H1 (cell line): ENCODE results near the gene HSPA4L. TPM values are rescaled to one million over a fixed set of nuclear protein-coding genes. Genes with fewer than 3 reads are reported as not detected.

Source experiments
- CTCF ChIA-PET: fragments of 300-600 bp; sonication (Branson Sonifier 250); formaldehyde crosslinking; loops from one replicate; lab custom pipeline; 2021; ENCODE audit not compliant: partially characterized antibody; lab: Charles Lee
- POLR2A ChIA-PET: fragments of 300-600 bp; sonication (Branson Sonifier 250); formaldehyde crosslinking; loops from one replicate; lab custom pipeline; 2021; ENCODE audit warnings: inconsistent platforms; ENCODE audit not compliant: partially characterized antibody; lab: Charles Lee
- DNase-seq, 2 experiments: peaks; one replicate each; pipeline versions ENCODE4 v3.0.0 to v3.0.0-alpha.2; 2010 to 2022; ENCODE audit warnings: low spot score in 2 of 2, low read depth in 1 of 2, mixed read lengths in 1 of 2
- FAIRE-seq: peaks from 2 replicates; lab custom pipeline; 2011; peaks lifted over from hg19 to GRCh38; lab: Jason Lieb, UNC
- H2AFZ ChIP-seq: 2 replicates; pipeline ENCODE4 v1.8.1; 2012; ENCODE audit warnings: low read length, inconsistent platforms
- H2AK5ac ChIP-seq: 2 replicates; pipeline ENCODE4 v1.6.1; 2013; ENCODE audit warnings: low read depth, low read length
- H2BK120ac ChIP-seq: replicated peaks from 2 replicates; pipeline ENCODE3; 2013; ENCODE audit warnings: low read depth, low read length, inconsistent platforms
- H2BK12ac ChIP-seq: 2 replicates; pipeline ENCODE4 v1.6.1; 2013; ENCODE audit warnings: low read depth, low read length
- H2BK15ac ChIP-seq: 2 replicates; pipeline ENCODE4 v1.6.1; 2013; ENCODE audit warnings: low read length
- H2BK20ac ChIP-seq: 2 replicates; pipeline ENCODE4 v1.6.1; 2013; ENCODE audit warnings: low read length
- H2BK5ac ChIP-seq: 2 replicates; pipeline ENCODE4 v1.6.1; 2013; ENCODE audit warnings: low read depth, low read length
- H3K14ac ChIP-seq: 2 replicates; pipeline ENCODE4 v1.6.1; 2013; ENCODE audit warnings: inconsistent platforms; ENCODE audit not compliant: insufficient read length
- H3K18ac ChIP-seq: 2 replicates; pipeline ENCODE4 v1.6.1; 2013; ENCODE audit warnings: low read length; ENCODE audit errors: extremely low read depth
- H3K23ac ChIP-seq: 2 replicates; pipeline ENCODE4 v1.6.1; 2013; ENCODE audit warnings: inconsistent platforms; ENCODE audit not compliant: insufficient read length
- H3K23me2 ChIP-seq: 2 replicates; pipeline ENCODE4 v1.6.1; 2013; ENCODE audit warnings: low read depth, low read length
- H3K27ac ChIP-seq: 2 replicates; pipeline ENCODE4 v1.6.1; 2011; ENCODE audit warnings: low read depth, low read length, inconsistent platforms
- H3K27me3 ChIP-seq, 4 experiments: replicated peaks in 1 of 4; 1 replicate in 1 of 4; 2 replicates in 3 of 4; pipeline versions ENCODE4 v1.6.1 to v1.8.1; 2011 to 2013; ENCODE audit warnings: low read length in 3 of 4, mild to moderate bottlenecking in 3 of 4, inconsistent platforms in 2 of 4, mixed read lengths in 2 of 4, moderate library complexity in 1 of 4; ENCODE audit not compliant: control insufficient read depth in 3 of 4, insufficient read depth in 3 of 4; ENCODE audit errors: extremely low read depth in 1 of 4
- H3K36me3 ChIP-seq, 4 experiments: 2 replicates each; pipeline versions ENCODE4 v1.6.1 to v1.8.1; 2011 to 2013; ENCODE audit warnings: mild to moderate bottlenecking in 4 of 4, low read length in 3 of 4, moderate library complexity in 2 of 4, control low read depth in 1 of 4, inconsistent platforms in 1 of 4; ENCODE audit not compliant: insufficient read depth in 4 of 4, control insufficient read depth in 2 of 4
- H3K4ac ChIP-seq: replicated peaks from 2 replicates; pipeline ENCODE3; 2013; ENCODE audit warnings: low read length, low read depth, mixed read lengths, inconsistent platforms; ENCODE audit not compliant: insufficient read length
- H3K4me1 ChIP-seq, 4 experiments: replicated peaks in 1 of 4; 1 replicate in 1 of 4; 2 replicates in 3 of 4; pipeline versions ENCODE4 v1.6.1 to v1.8.1; 2011 to 2013; ENCODE audit warnings: low read length in 3 of 4, inconsistent platforms in 2 of 4, mixed read lengths in 1 of 4; ENCODE audit not compliant: insufficient read depth in 4 of 4, control insufficient read depth in 3 of 4
- H3K4me2 ChIP-seq, 2 experiments: 2 replicates each; pipeline versions ENCODE4 v1.6.1 to v1.8.1; 2011 to 2013; ENCODE audit warnings: low read depth in 2 of 2, low read length in 2 of 2, control low read depth in 1 of 2, inconsistent platforms in 1 of 2, mild to moderate bottlenecking in 1 of 2; ENCODE audit not compliant: insufficient read depth in 1 of 2
- H3K4me3 ChIP-seq, 4 experiments: fragments of 200-600, 300-600 bp in 1 of 4; sonication (generic), shearing (Covaris generic), sonication (Bioruptor Twin) in 1 of 4; 2 replicates each; pipeline versions ENCODE4 v1.5.1 to v1.8.1; 2011 to 2016; ENCODE audit warnings: low read length in 4 of 4, low read depth in 3 of 4, control low read depth in 2 of 4, inconsistent platforms in 2 of 4, mild to moderate bottlenecking in 2 of 4, mixed read lengths in 1 of 4, moderate library complexity in 1 of 4; ENCODE audit not compliant: insufficient read depth in 2 of 4; ENCODE audit errors: extremely low read depth in 1 of 4
- H3K56ac ChIP-seq: replicated peaks from 2 replicates; pipeline ENCODE3; 2013; ENCODE audit warnings: low read depth, mild to moderate bottlenecking, mixed read lengths, low read length, inconsistent platforms; ENCODE audit not compliant: insufficient read length
- H3K79me1 ChIP-seq: 2 replicates; pipeline ENCODE4 v1.6.1; 2013; ENCODE audit warnings: low read depth, low read length, control low read depth
- H3K79me2 ChIP-seq, 2 experiments: 2 replicates each; pipeline versions ENCODE4 v1.6.1 to v1.8.1; 2012 to 2013; ENCODE audit warnings: low read length in 2 of 2, mild to moderate bottlenecking in 2 of 2, inconsistent platforms in 1 of 2; ENCODE audit not compliant: insufficient read depth in 2 of 2, control insufficient read depth in 1 of 2
- H3K9ac ChIP-seq, 4 experiments: replicated peaks in 1 of 4; 1 replicate in 1 of 4; 2 replicates in 3 of 4; pipeline versions ENCODE4 v1.6.1 to v1.8.1; 2011 to 2013; ENCODE audit warnings: low read depth in 3 of 4, low read length in 3 of 4, control low read depth in 2 of 4, mild to moderate bottlenecking in 2 of 4, moderate library complexity in 2 of 4, inconsistent platforms in 1 of 4; ENCODE audit errors: extremely low read depth in 1 of 4
- H3K9me3 ChIP-seq, 2 experiments: 2 replicates each; pipeline versions ENCODE4 v1.6.1 to v1.8.1; 2012 to 2013; ENCODE audit warnings: mild to moderate bottlenecking in 2 of 2, moderate library complexity in 2 of 2, control low read depth in 1 of 2, inconsistent platforms in 1 of 2, low read depth in 1 of 2, low read length in 1 of 2, mixed read lengths in 1 of 2; ENCODE audit not compliant: insufficient read depth in 2 of 2
- H4K20me1 ChIP-seq, 2 experiments: replicated peaks in 1 of 2; 2 replicates each; pipeline versions ENCODE3 to v1.8.1; 2011 to 2013; ENCODE audit warnings: inconsistent platforms in 2 of 2, low read length in 2 of 2, mild to moderate bottlenecking in 1 of 2; ENCODE audit not compliant: insufficient read depth in 2 of 2, control insufficient read depth in 1 of 2
- H4K5ac ChIP-seq: 2 replicates; pipeline ENCODE4 v1.6.1; 2013; ENCODE audit warnings: low read length, low read depth, mixed read lengths, inconsistent platforms; ENCODE audit not compliant: insufficient read length
- H4K8ac ChIP-seq: 2 replicates; pipeline ENCODE4 v1.8.0; 2013; ENCODE audit warnings: mild to moderate bottlenecking, moderate library complexity, low read length, inconsistent platforms; ENCODE audit not compliant: insufficient read depth; ENCODE audit errors: extremely low read depth
- H4K91ac ChIP-seq: replicated peaks from 2 replicates; pipeline ENCODE3; 2013; ENCODE audit warnings: low read length, mixed read lengths, inconsistent platforms; ENCODE audit not compliant: insufficient read length
- BCL11A ChIP-seq, 2 experiments: IDR thresholded peaks; one replicate each; pipeline ENCODE4 v1.6.1; 2011; ENCODE audit warnings: low read depth in 2 of 2, low read length in 2 of 2, mild to moderate bottlenecking in 2 of 2
- BRCA1 ChIP-seq: IDR thresholded peaks from 2 replicates; pipeline ENCODE4 v1.6.1; 2012; ENCODE audit warnings: low read depth, low read length, improper control_type of control experiment
- EGR1 ChIP-seq: IDR thresholded peaks from 2 replicates; pipeline ENCODE4 v1.6.1; 2011; ENCODE audit warnings: low read depth, low read length, borderline replicate concordance
- FOSL1 ChIP-seq: IDR thresholded peaks from 2 replicates; pipeline ENCODE4 v1.6.1; 2011; ENCODE audit warnings: mild to moderate bottlenecking, low read depth, low read length, moderate library complexity; ENCODE audit not compliant: insufficient read depth
- GTF2F1 ChIP-seq: IDR thresholded peaks from 2 replicates; pipeline ENCODE4 v1.6.1; 2012; ENCODE audit warnings: low read depth, low read length, improper control_type of control experiment, borderline replicate concordance
- MAFK ChIP-seq: IDR thresholded peaks from 2 replicates; pipeline ENCODE4 v1.6.1; 2012; ENCODE audit warnings: low read depth, mild to moderate bottlenecking, improper control_type of control experiment, low read length
- POLR2AphosphoS5 ChIP-seq: IDR thresholded peaks from 2 replicates; pipeline ENCODE4 v1.6.1; 2011; ENCODE audit warnings: low read depth, low read length
- RAD21 ChIP-seq, 2 experiments: IDR thresholded peaks in 1 of 2; conservative IDR thresholded peaks in 1 of 2; 2 replicates each; pipeline ENCODE4 v1.6.1; 2011; ENCODE audit warnings: low read depth in 2 of 2, low read length in 2 of 2, improper control_type of control experiment in 1 of 2, inconsistent platforms in 1 of 2, mild to moderate bottlenecking in 1 of 2, moderate library complexity in 1 of 2
- SIRT6 ChIP-seq: IDR thresholded peaks from one replicate; pipeline ENCODE4 v1.7.1; 2012; ENCODE audit warnings: low read length, inconsistent platforms
- TAF7 ChIP-seq: optimal IDR thresholded peaks from 2 replicates; pipeline ENCODE3; 2011; ENCODE audit warnings: low read depth, mild to moderate bottlenecking, inconsistent platforms, low read length, moderate library complexity, borderline replicate concordance
- WGBS, 2 experiments: shearing (Covaris generic) in 1 of 2; methylation state at CpG; one replicate each; pipeline versions ENCODE4 v1.1.6 to v1.1.7; 2013 to 2015; ENCODE audit warnings: low lambda C conversion rate in 2 of 2, mixed read lengths in 2 of 2, inconsistent platforms in 1 of 2, low coverage in 1 of 2, missing lambda C conversion rate in 1 of 2; ENCODE audit not compliant: insufficient replicate concordance in 2 of 2, insufficient coverage in 1 of 2, insufficient read length in 1 of 2; ENCODE audit errors: extremely low coverage in 1 of 2, missing lambda C conversion rate in 1 of 2; 5-methylcytosine and 5-hydroxymethylcytosine counted together
- polyA plus RNA-seq, 7 experiments: library from polyadenylated mRNA; depleted of rRNA in 3 of 7; stranded (reverse) in 5 of 7; unstranded in 2 of 7; fragments of >200 nt in 5 of 7; fragments of 200-250 nt in 2 of 7; gene quantifications; 1 replicate in 5 of 7; 2 replicates in 1 of 7; 4 replicates in 1 of 7; pipeline versions ENCODE4 v1.2.1 to v1.2.3, GENCODE V29; 2011 to 2013; ENCODE audit warnings: missing spikeins in 2 of 7, mixed read lengths in 2 of 7
- total RNA-seq: library from RNA; stranded (reverse); fragmentation: NEBNext Ultra II Directional; extraction: Animal tissue kit (Norgen Biotek cat#: 25700); gene quantifications from 2 replicates; pipeline ENCODE4 v1.2.1, GENCODE V29; 2021

Gene HSPA4L
- total and polyA plus RNA-seq, 2 of the 8 experiments (the other 6 are each of a cell fraction or from before 2014, with no cell fraction given), result 0.65 to 4.7 TPM

- Histone ChIP-seq H2AFZ (no peak overlapping the region), H3K14ac (no peak overlapping the region), H3K18ac (no peak overlapping the region), H3K4ac (no peak overlapping the region), H4K8ac (no peak overlapping the region), H3K9ac (no peak overlapping the region), H3K79me1 (no peaks in the 10 kb centered on the region), H2BK12ac (no peak overlapping the region), H4K5ac (no peak overlapping the region), H3K36me3 (no peaks in the 10 kb centered on the region), H3K23me2 (no peaks in the 10 kb centered on the region), H3K4me2 (no peak overlapping the region)
- no peak for DNase-seq
- CTCF ChIA-PET, result interaction anchor here (0.6 kb wide), 2 partner anchors 33 to 148 kb away, joined by 3 to 4 read pairs; no protein-coding TSS in a partner anchor
- 86% methylated on average over 2 of the region's 2 CpGs; no CpG with 5 or more reads in 1 of the 2 experiments for WGBS, 2 experiments
- TF ChIP-seq BRCA1, result no peak
- TF ChIP-seq FOSL1, result no peak
- no peak for TF ChIP-seq GTF2F1
- no peak for TF ChIP-seq TAF7
- no peak for TF ChIP-seq RAD21 (IDR thresholded peaks at IDR 0.05 in 1 of 2, conservative IDR thresholded peaks at IDR 0.05 in 1 of 2; ENCODE audit: low read depth in 2 of 2, low read length in 2 of 2)
- no peak for TF ChIP-seq SIRT6
- TF ChIP-seq BCL11A (IDR thresholded peaks at IDR 0.05; ENCODE audit: low read depth in 2 of 2, low read length in 2 of 2), result no peak
- no peak for TF ChIP-seq POLR2AphosphoS5
- no peak for TF ChIP-seq EGR1
- TF ChIP-seq MAFK, result no peak
- TF ChIP-seq, all 59 proteins: peak for 0
- no peak for FAIRE-seq
- no peak overlapping the region for H3K27ac ChIP-seq
- no peak overlapping the region for H3K56ac ChIP-seq
- H3K23ac ChIP-seq, result no peak overlapping the region
- H3K9me3 ChIP-seq, result no peaks in the 10 kb centered on the region
- no peak overlapping the region for H2BK20ac ChIP-seq
- H4K91ac ChIP-seq, result no peak overlapping the region
- no peak overlapping the region for H2AK5ac ChIP-seq
- no peaks in the 10 kb centered on the region for H4K20me1 ChIP-seq
- no peak overlapping the region for H2BK15ac ChIP-seq
- POLR2A ChIA-PET, result no interaction called here
- H3K4me1 ChIP-seq, result no peaks in the 10 kb centered on the region
- no peak overlapping the region for H3K4me3 ChIP-seq
- H2BK120ac ChIP-seq, result no peak overlapping the region
- H2BK5ac ChIP-seq, result no peak overlapping the region
- H3K27me3 ChIP-seq, result no peaks in the 10 kb centered on the region
- H3K79me2 ChIP-seq, result no peaks in the 10 kb centered on the region
Measured at GRCh38 chr4:127734976-127735375, 47.1 kb upstream of the HSPA4L start.
